Retinal pigment epithelial cell (primary cell): ENCODE measurements around the gene LLGL1.

Source experiments
- DNase-seq: peaks from one replicate; pipeline ENCODE4 v3.0.0-alpha.2; 2010; ENCODE audit warnings: low read depth
- H3K4me3 ChIP-seq: 2 replicates; pipeline ENCODE4 v1.5.1; 2011; ENCODE audit warnings: mild to moderate bottlenecking, low read length, control low read depth, moderate library complexity
- TF ChIP-seq, protein P1 (sequence below): conservative IDR thresholded peaks from 2 replicates; pipeline ENCODE4 v1.5.1; 2011; ENCODE audit warnings: low read depth, low read length, control low read depth, inconsistent platforms

Gene LLGL1

DNA sequence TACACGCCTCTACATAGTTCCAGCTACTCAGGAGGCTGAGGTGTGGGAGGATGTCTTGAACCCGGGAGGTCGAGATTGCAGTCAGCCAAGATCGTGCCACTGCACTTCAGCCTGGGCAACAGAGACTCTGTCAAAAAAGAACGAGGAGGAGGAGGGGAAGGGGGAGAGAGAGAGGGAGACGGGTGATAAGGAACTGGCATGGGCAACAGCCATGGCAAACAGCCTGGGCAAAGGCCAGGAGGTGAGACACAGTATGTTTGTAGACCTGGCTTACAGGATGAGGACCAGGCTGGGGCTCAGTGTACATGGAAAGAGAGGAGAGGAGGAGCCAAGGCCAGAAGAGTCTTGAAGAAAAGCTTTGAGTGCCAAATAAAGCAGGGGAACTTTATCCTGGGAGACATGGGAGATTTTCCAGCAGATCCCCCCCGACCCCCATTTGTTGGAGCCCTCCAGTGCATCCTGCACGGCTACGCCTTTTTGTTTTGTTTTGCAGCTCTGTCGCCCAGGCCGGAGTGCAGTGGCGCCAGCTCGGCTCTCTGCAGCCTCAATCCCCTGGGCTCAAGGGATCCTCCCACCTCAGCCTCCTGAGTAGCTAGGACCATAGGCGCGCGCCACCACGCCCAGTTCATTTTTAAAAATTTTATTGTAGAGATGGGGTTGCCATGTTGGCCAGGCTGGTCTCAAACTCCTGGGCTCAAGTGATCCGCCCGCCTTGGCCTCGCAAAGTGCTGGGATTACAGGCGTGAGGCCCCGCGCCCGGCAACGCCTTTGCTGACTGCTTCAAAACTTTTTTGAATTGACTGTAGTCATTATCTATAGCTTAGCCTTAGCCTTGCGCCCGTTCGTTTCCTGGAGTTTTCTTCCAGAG lies 43.1 kb upstream of the LLGL1 start:
- no peak for DNase-seq
- TF ChIP-seq, protein P1, sequence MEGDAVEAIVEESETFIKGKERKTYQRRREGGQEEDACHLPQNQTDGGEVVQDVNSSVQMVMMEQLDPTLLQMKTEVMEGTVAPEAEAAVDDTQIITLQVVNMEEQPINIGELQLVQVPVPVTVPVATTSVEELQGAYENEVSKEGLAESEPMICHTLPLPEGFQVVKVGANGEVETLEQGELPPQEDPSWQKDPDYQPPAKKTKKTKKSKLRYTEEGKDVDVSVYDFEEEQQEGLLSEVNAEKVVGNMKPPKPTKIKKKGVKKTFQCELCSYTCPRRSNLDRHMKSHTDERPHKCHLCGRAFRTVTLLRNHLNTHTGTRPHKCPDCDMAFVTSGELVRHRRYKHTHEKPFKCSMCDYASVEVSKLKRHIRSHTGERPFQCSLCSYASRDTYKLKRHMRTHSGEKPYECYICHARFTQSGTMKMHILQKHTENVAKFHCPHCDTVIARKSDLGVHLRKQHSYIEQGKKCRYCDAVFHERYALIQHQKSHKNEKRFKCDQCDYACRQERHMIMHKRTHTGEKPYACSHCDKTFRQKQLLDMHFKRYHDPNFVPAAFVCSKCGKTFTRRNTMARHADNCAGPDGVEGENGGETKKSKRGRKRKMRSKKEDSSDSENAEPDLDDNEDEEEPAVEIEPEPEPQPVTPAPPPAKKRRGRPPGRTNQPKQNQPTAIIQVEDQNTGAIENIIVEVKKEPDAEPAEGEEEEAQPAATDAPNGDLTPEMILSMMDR, result no peak
- H3K4me3 ChIP-seq, result peak overlapping the region; percentile 70

DNA sequence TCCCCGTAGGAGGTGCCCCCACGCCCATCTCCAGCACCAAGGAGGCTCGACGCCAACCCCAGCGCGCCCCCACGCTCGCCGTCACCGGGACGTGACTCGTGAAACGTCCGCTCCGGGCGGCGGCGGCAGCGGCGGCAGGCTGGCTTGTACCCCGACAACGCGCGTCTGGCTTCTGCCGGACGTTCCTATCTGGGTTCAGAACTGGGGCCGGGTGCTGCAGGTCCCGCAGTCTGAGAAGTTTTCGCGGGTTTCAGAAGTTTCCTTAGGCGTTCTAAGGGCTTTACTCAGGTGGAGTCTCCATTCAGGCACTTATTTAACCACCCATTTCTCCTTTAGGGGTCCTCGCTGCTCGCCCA lies 42.5 kb upstream of the LLGL1 start:
- TF ChIP-seq, protein P1, result no peak
- DNase-seq, result no peak

DNA sequence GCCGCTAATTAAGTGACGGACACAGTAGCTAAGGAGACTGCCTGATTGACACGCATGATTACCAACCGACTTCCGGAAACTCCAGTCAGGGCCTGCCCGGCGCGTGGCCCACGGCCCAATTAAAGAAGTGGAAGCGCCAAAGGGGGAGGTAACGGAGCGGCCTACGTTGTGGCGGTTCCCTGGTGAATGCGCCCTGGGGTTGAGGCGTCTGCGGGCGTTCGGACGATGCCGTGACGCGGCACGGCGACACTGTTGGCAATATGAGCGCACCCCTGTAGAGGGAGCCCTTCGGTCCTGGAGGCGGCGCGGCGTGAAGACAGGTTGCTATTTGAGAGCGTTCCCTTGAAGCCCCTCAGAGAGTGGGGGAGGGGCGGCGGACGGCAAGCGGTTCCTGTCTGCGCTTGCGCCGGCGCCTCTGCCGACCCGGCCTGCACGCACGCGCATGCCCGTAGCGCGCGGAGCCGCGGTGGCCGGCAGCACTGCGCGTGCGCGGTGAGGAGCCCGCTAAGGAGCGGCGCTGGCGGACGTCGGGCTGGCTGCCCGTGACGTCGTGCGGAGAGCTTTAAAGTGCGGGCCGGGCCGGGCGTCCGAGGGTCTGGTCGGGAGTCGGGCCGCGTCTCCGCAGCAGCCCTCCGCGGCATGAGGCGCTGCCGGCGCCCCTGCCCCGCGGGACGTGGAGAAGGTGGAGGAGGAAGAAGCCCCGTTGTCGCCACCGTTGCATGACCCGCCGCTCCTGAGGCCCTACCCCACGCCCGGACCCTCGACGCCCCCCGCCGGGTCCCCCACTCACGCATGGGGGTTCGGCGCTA lies 41.9 kb upstream of the LLGL1 start, which contains the start of gene ALKBH5:
ALKBH5 (plus strand) TSS at position 495 of the 809 bp plus-strand sequence. CDS start 416 bp downstream, outside the sequence.
- peak within 1 kb of the TSS; percentile 70 for H3K4me3 ChIP-seq
- peak; percentile 99 for DNase-seq
- TF ChIP-seq, protein P1, result peak; percentile 39

More for the DNA sequence above, 42.5 kb upstream of the LLGL1 start:
- peak overlapping the region; percentile 70 for H3K4me3 ChIP-seq

DNA sequence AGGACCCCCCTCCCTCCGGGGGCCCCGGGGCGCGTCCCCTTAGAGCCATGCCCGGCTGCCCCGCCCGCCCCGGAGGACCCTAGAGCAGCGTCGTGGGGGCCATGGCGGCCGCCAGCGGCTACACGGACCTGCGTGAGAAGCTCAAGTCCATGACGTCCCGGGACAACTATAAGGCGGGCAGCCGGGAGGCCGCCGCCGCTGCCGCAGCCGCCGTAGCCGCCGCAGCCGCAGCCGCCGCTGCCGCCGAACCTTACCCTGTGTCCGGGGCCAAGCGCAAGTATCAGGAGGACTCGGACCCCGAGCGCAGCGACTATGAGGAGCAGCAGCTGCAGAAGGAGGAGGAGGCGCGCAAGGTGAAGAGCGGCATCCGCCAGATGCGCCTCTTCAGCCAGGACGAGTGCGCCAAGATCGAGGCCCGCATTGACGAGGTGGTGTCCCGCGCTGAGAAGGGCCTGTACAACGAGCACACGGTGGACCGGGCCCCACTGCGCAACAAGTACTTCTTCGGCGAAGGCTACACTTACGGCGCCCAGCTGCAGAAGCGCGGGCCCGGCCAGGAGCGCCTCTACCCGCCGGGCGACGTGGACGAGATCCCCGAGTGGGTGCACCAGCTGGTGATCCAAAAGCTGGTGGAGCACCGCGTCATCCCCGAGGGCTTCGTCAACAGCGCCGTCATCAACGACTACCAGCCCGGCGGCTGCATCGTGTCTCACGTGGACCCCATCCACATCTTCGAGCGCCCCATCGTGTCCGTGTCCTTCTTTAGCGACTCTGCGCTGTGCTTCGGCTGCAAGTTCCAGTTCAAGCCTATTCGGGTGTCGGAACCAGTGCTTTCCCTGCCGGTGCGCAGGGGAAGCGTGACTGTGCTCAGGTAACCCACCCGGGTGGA lies 41.0 kb upstream of the LLGL1 start:
- TF ChIP-seq, protein P1, result no peak
- H3K4me3 ChIP-seq, result peak overlapping the region; percentile 63
- no peak for DNase-seq

DNA sequence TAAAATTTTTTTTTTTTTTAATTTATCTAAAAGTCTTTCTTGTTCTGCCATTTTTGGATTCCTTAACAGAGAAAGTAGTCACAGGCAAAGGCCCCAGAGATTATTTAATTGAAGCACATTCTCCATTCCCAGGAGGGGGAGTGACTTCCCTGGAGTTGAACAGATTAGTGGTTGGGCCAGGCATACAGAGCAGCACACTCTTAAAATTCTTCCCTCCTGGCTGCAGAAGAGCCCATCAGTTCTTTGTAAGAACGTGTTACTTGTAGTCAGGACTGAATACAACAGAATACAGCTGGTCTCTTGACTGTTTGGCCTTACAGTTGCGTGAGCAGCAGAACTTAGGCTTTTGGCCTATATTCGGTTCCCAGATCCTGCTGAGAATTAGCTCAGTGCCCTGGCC lies 40.0 kb upstream of the LLGL1 start:
- peak overlapping the region; percentile 63 for H3K4me3 ChIP-seq
- no peak for DNase-seq
- TF ChIP-seq, protein P1, result no peak

DNA sequence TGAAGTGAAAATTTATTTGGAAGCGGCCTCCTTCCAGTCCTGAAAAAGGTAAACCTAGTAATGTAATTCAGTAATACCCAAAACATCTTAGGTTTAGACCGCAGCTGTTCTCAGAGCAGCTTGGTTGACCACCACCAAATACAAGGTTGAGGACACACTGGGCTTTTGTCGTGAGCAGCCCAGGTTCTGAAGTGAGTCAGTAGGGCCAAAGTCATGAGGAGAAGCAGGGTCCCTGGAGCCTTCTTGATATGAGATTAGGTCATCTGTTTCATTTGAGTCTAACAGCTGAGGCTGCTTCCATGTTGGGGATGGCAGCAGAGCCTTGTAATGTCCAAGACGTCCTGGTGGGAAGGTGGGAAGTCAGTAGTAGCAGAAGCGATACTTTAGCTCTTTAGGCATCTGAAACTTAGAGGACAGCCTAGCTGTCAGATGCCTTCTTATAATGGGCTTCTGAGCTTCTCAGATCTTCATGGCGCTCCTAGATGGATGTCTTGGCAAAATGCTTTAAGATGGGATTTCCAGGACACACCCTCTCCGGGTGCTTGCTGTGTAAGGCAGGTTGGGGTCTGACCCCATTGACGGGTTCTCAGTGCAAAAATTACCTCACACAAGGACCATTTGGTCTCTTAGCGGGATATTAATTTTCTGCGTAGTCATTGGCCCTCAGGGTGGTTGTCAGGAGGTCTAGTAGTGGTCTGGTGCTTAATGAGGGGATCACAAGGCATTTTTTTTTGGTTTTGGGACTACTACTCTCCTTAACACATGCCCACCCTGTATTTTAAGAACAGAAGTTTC lies 39.4 kb upstream of the LLGL1 start:
- TF ChIP-seq, protein P1, result no peak
- H3K4me3 ChIP-seq, result peak overlapping the region; percentile 63
- no peak for DNase-seq
